Common myeloid progenitor, CD34-positive (primary cell): ENCODE measurements around the gene C17orf67.

Experiments used
- CTCF ChIA-PET: fragments of 350-600 bp; sonication (Branson Sonifier 250); formaldehyde crosslinking; loops from one replicate; lab custom pipeline; 2021; ENCODE audit warnings: antibody characterized with exemption; lab: Charles Lee
- POLR2A ChIA-PET: fragments of 350-600 bp; sonication (Branson Sonifier 250); formaldehyde crosslinking; loops from one replicate; lab custom pipeline; 2021; ENCODE audit warnings: antibody characterized with exemption; lab: Charles Lee
- DNase-seq, 3 donors: peaks; one replicate each; pipeline versions ENCODE4 v3.0.0 to v3.0.0-alpha.2; 2013
- H3K27ac ChIP-seq, 2 experiments: 1 replicate in 1 of 2; 2 replicates in 1 of 2; pipeline ENCODE4 v1.7.0; 2013; ENCODE audit warnings: inconsistent platforms in 2 of 2, low read length in 2 of 2, mild to moderate bottlenecking in 2 of 2, low read depth in 1 of 2, moderate library complexity in 1 of 2; ENCODE audit not compliant: severe bottlenecking in 2 of 2, insufficient read depth in 1 of 2, poor library complexity in 1 of 2
- H3K27me3 ChIP-seq, 5 experiments: replicated peaks in 2 of 5; 1 replicate in 3 of 5; 2 replicates in 2 of 5; pipeline versions ENCODE4 v1.6.1 to v1.7.0; 2013; ENCODE audit warnings: low read length in 4 of 5, mild to moderate bottlenecking in 2 of 5, moderate library complexity in 2 of 5, inconsistent platforms in 1 of 5; ENCODE audit not compliant: insufficient read depth in 5 of 5, control insufficient read depth in 4 of 5
- H3K36me3 ChIP-seq, 4 experiments: 1 replicate in 2 of 4; 2 replicates in 2 of 4; pipeline versions ENCODE4 v1.6.1 to v1.7.0; 2013; ENCODE audit warnings: low read length in 3 of 4, control low read depth in 1 of 4, mild to moderate bottlenecking in 1 of 4; ENCODE audit not compliant: control insufficient read depth in 4 of 4, insufficient read depth in 4 of 4
- H3K4me1 ChIP-seq, 4 experiments: 1 replicate in 3 of 4; 2 replicates in 1 of 4; pipeline versions ENCODE4 v1.6.1 to v1.7.1; 2013; ENCODE audit warnings: low read length in 3 of 4, mild to moderate bottlenecking in 3 of 4, control low read depth in 1 of 4, inconsistent platforms in 1 of 4, moderate library complexity in 1 of 4; ENCODE audit not compliant: control insufficient read depth in 4 of 4, insufficient read depth in 4 of 4; ENCODE audit errors: control extremely low read depth in 1 of 4
- H3K4me3 ChIP-seq, 7 experiments: 1 replicate in 4 of 7; 2 replicates in 3 of 7; pipeline versions ENCODE4 v1.5.1 to v1.7.0; 2013; ENCODE audit warnings: mild to moderate bottlenecking in 7 of 7, low read length in 6 of 7, moderate library complexity in 6 of 7, inconsistent platforms in 2 of 7, low read depth in 2 of 7, control low read depth in 1 of 7; ENCODE audit not compliant: insufficient read depth in 4 of 7, control insufficient read depth in 1 of 7; ENCODE audit errors: extremely low read depth in 1 of 7
- H3K9me3 ChIP-seq, 5 experiments: 1 replicate in 4 of 5; 2 replicates in 1 of 5; pipeline versions ENCODE4 v1.6.1 to v1.7.1; 2013; ENCODE audit warnings: low read length in 4 of 5, mild to moderate bottlenecking in 2 of 5, inconsistent platforms in 1 of 5, low read depth in 1 of 5, moderate library complexity in 1 of 5; ENCODE audit not compliant: control insufficient read depth in 4 of 5, insufficient read depth in 2 of 5; ENCODE audit errors: control extremely low read depth in 1 of 5
- WGBS: methylation state at CpG from one replicate; pipeline ENCODE4 v1.1.5; 2013; ENCODE audit not compliant: insufficient coverage; 5-methylcytosine and 5-hydroxymethylcytosine counted together

The C17orf67 gene

DNA sequence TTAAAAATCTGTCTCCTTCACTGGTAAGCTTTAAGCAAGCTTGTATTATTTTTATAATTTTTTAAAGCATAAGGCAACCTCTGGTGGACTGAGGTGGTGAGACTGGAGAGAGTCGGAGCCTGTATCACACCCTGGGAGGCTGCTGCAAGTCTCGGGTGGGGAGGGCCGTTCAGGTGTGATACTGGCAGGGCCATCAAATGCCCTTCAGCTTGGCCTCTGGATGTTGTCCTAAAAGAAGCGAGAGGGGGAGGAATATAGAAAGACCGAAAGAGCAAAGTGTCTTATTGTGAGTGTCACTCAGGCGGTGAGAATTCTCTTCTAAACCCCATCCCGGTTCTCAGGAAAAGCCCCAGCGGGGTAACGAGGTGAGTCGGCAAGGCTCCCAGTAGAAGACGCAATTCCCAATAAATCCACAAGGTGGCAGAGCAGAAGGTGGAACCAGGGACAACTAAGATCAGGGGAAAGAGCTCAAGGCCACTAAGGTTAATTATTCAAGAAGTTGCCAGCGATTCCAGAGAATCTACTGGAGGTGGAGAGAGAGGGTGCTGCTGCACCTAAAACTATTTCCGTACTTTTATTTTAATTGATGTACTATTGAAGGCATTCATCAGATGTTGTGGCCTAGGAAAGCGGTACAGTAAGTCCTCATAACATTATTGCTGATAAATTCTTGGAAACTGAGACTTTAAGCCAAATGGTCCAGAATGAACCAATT, 14.1 kb downstream of the C17orf67 start:
- no peaks in the 10 kb centered on the region for H3K27me3 ChIP-seq
- H3K27ac ChIP-seq, result no peak overlapping the region
- peaks cover 0 to 4% (median 0%) of the 10 kb centered on the region in 5 experiments for H3K9me3 ChIP-seq
- H3K4me3 ChIP-seq, result peak overlapping the region in 2 of 7 experiments; percentile 19 to 29
- POLR2A ChIA-PET, result interaction anchor here (1.0 kb wide), 1 partner anchor 33 kb away, joined by 3 read pairs; no protein-coding TSS in a partner anchor
- DNase-seq, result peak; percentile 73 to 86 (median 78)
- H3K36me3 ChIP-seq, result peaks cover 0 to 5% (median 1%) of the 10 kb centered on the region in 4 experiments
- 22% methylated on average over 12 of the region's 14 CpGs for WGBS
- H3K4me1 ChIP-seq, result peaks cover 0 to 12% (median 6%) of the 10 kb centered on the region in 4 experiments
- CTCF ChIA-PET, result interaction anchor here (0.6 to 2.3 kb wide), 24 partner anchors 10 to 134 kb away, joined by 3 to 12 read pairs (median 3); no protein-coding TSS in a partner anchor

DNA sequence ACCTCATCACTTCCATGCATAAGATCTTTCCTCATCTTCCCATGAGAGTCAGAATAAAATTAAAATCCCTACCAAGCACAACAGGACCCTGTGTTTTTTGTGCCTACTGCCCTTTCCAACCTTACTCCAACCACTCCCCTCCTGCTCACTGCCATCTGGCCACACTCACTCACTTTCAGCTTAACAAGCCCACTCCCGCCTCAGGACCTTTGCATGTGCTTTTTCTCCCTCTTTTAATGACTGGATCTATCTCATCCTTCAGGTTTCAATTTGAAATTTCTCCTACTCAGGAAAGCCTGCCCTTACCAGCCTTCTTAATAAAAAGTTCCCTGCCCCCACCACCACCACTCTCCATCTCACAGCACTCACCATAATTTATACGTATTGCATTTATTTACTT, 14.7 kb downstream of the C17orf67 start:
- Histone ChIP-seq H3K27ac (no peak overlapping the region), H3K9me3 (peaks cover 0 to 3% (median 0%) of the 10 kb centered on the region in 5 experiments), H3K27me3 (no peaks in the 10 kb centered on the region), H3K4me3 (no peak overlapping the region), H3K4me1 (peaks cover 0 to 16% (median 7%) of the 10 kb centered on the region in 4 experiments), H3K36me3 (peaks cover 0 to 2% (median 0%) of the 10 kb centered on the region in 4 experiments)
- CTCF ChIA-PET, result interaction anchor here (0.7 to 2.3 kb wide), 17 partner anchors 9 to 133 kb away, joined by 3 to 12 read pairs (median 4); no protein-coding TSS in a partner anchor
- POLR2A ChIA-PET, result interaction anchor here (1.0 kb wide), 1 partner anchor 33 kb away, joined by 3 read pairs; no protein-coding TSS in a partner anchor
- no peak for DNase-seq
- 100% methylated on average over 1 of the region's 2 CpGs for WGBS

DNA sequence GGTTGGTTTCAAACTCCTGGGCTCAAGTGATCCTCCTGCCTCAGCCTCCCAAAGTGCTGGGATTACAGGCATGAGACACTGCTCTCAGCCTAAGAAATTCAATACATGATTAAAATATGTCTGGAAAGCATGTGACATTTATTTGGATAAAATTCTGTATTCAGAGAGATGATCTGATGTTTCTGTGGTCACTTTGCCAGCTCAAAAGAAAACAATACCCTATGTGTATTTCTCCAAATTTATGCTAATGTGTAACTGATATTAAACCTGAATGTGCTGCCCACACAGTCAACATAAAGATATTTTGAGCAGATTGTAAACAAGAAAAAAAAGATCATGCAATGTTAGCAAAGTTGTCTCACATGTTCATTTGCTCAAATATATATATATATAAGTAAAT, 16.7 kb downstream of the C17orf67 start:
- Histone ChIP-seq H3K27me3 (no peaks in the 10 kb centered on the region), H3K4me1 (peaks cover 0 to 24% (median 14%) of the 10 kb centered on the region in 4 experiments), H3K4me3 (no peak overlapping the region), H3K36me3 (no peaks in the 10 kb centered on the region), H3K27ac (no peak overlapping the region), H3K9me3 (no peaks in the 10 kb centered on the region)
- POLR2A ChIA-PET, result no interaction called here
- no peak for DNase-seq
- CTCF ChIA-PET, result interaction anchor here (1.0 to 1.8 kb wide), 3 partner anchors 9 to 44 kb away, joined by 4 to 9 read pairs (median 4); no protein-coding TSS in a partner anchor

DNA sequence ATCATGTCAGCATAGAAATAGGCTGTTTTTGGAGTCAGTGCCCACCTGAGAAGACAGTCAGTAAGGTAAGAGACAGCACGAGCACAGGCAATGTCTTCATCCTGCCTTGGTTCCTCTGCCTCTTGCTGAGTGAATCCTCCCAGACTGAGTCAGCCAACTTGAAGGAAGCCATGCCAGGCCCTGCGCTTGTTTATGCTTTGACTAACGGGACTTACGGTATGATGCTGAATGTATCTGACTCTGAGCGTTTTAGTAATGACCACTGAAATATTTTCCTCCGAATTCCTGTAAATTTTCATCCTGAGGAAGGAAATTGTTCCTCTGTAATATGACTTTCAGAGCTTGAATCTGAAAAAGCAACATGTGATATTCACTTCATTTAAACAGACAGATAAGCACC, 18.0 kb downstream of the C17orf67 start:
- H3K36me3 ChIP-seq, result no peaks in the 10 kb centered on the region
- POLR2A ChIA-PET, result no interaction called here

DNA sequence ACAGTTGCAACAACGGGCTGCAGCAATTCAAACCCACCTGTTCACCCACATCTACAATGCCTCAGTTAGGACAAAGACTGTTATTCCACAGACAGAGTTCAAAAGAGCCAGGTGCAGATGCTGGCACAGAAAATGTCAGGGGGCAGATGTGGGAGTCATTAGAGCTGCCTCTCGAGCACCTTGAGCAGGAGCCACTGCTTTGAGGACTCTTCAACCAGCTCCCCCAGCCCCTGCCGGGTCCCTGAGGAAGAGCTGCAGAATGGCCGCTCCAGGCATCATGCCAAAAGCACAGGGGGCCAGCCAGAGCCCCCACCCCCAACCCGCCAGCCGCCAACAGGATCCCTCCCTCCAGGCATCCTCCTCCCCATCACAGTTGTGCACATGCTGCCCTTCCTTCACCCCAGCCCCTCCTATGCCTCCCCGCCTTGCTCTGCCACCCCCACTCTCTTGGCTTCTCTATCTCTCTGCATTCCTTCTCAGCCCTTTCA, 20.8 kb downstream of the C17orf67 start:
- CTCF ChIA-PET, result no interaction called here
- POLR2A ChIA-PET, result no interaction called here

More for the DNA sequence above, 18.0 kb downstream of the C17orf67 start:
- CTCF ChIA-PET, result interaction anchor here (1.6 kb wide), 1 partner anchor 11 kb away, joined by 9 read pairs; no protein-coding TSS in a partner anchor
- Histone ChIP-seq H3K27me3 (no peaks in the 10 kb centered on the region), H3K27ac (no peak overlapping the region), H3K9me3 (no peaks in the 10 kb centered on the region), H3K4me3 (no peak overlapping the region), H3K4me1 (peaks cover 0 to 30% (median 20%) of the 10 kb centered on the region in 4 experiments)
- no peak for DNase-seq
- 88% methylated on average over 5 of the region's 6 CpGs for WGBS

DNA sequence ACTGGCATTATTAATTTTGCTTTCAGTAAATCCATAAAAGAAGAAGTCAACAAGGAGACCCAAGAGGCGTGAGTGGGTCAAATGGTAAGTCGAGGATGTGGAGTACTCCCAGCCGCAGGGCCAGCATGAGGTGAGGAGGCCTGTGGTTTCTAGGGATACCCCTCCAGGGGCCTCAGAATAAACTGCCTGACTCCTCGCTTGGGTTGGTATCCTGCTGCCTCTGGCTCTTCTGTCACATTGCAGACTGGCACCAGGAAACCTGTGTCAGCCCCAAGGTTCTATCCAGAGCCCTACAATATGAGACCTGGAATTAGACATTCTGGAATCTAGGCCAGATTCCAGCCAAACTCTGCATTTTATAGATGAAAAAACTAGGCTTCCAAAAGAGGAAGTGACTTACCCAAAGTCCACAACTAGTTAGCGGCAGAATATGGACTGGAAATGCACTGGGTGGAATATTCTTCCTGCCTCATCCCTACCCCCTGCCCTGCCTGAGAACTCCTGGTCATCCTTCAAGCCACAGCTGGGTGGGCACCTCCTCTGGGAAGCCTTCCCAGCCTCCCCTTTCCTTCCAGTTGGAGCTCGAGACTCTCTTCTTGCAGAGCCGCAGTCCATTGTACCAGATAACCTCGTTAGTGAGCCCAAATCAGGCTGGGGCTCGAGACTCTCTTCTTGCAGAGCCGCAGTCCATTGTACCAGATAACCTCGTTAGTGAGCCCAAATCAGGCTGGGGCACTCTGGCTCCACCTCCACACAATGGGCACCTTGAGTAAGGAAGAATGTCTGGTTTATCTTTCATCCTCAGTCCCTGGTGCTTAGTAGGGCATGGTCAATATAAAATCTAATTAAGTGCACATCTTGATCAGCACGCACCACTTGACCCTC, 22.6 kb downstream of the C17orf67 start:
- peaks cover 0 to 2% (median 0%) of the 10 kb centered on the region in 4 experiments for H3K36me3 ChIP-seq
- DNase-seq, result peak in 2 of 3 donors; percentile 30 to 50
- H3K9me3 ChIP-seq, result no peaks in the 10 kb centered on the region
- H3K4me3 ChIP-seq, result no peak overlapping the region
- ChIA-PET POLR2A (no interaction called here), CTCF (no interaction called here)
- 79% methylated on average over 11 of the region's 12 CpGs for WGBS
- no peak overlapping the region for H3K27ac ChIP-seq
- H3K4me1 ChIP-seq, result peaks cover 0 to 32% (median 25%) of the 10 kb centered on the region in 4 experiments
- no peaks in the 10 kb centered on the region for H3K27me3 ChIP-seq

More for the DNA sequence above, 20.8 kb downstream of the C17orf67 start:
- Histone ChIP-seq H3K9me3 (no peaks in the 10 kb centered on the region), H3K36me3 (no peaks in the 10 kb centered on the region), H3K27ac (no peak overlapping the region), H3K27me3 (no peaks in the 10 kb centered on the region), H3K4me1 (peaks cover 0 to 32% (median 24%) of the 10 kb centered on the region in 4 experiments), H3K4me3 (no peak overlapping the region)
- DNase-seq, result peak in 2 of 3 donors; percentile 15 to 30
- WGBS, result 64% methylated on average over 5 of the region's 7 CpGs
